K562 (cell line): ENCODE data around the gene ZSCAN22. TPM values are rescaled to one million over a fixed set of nuclear protein-coding genes. Genes with fewer than 3 reads are reported as not detected.

ENCODE experiments used
- ATAC-seq: fragments of 200-7000 bp; cut with Tn5 transposase; 3 replicates; pipeline ENCODE4 v1.9.1; 2020; ENCODE audit warnings: moderate library complexity
- BruUV-seq: library from RNA; stranded (reverse); fragments of 400-500 nt; replicated peaks from 2 replicates; lab custom pipeline; 2021; lab: Mats Ljungman, UMichigan
- CTCF ChIA-PET: fragments of 300-600 bp; formaldehyde crosslinking; extraction: SDS; loops from one replicate; lab custom pipeline; 2021; ENCODE audit warnings: low intra/inter-chr PET ratio; lab: Yijun Ruan, JAX
- POLR2A ChIA-PET: fragments of 300-600, 350-650 bp; sonication (Branson Sonifier 250); formaldehyde crosslinking; extraction: SDS; loops from one replicate; lab custom pipeline; 2021; ENCODE audit warnings: antibody characterized with exemption, inconsistent platforms; lab: Yijun Ruan, JAX
- DNase-seq, 4 experiments: peaks; one replicate each; pipeline versions ENCODE4 v3.0.0 to v3.0.0-alpha.2; 2011 to 2018; ENCODE audit warnings: low spot score in 3 of 4, mixed read lengths in 3 of 4; ENCODE audit errors: extremely low read depth in 1 of 4
- FAIRE-seq: peaks from 2 replicates; lab custom pipeline; 2011; peaks lifted over from hg19 to GRCh38; lab: Jason Lieb, UNC
- H2AFZ ChIP-seq: 2 replicates; pipeline ENCODE4 v1.6.0; 2011; ENCODE audit warnings: low read depth, low read length, control low read depth, inconsistent platforms
- H3K27ac ChIP-seq: fragments of 200-600 bp; 3 replicates; pipeline ENCODE4 v1.8.0; 2011; ENCODE audit warnings: low read depth, mild to moderate bottlenecking, control low read depth, inconsistent platforms, low read length, moderate library complexity, mixed read lengths; ENCODE audit errors: extremely low read depth
- H3K27me3 ChIP-seq, 2 experiments: fragments of 300-600 bp in 1 of 2; 2 replicates in 1 of 2; 3 replicates in 1 of 2; pipeline versions ENCODE4 v1.6.0 to v1.8.0; 2011; ENCODE audit warnings: inconsistent platforms in 2 of 2, low read length in 2 of 2, mild to moderate bottlenecking in 1 of 2, mixed read lengths in 1 of 2, moderate library complexity in 1 of 2; ENCODE audit not compliant: control insufficient read depth in 2 of 2, insufficient read depth in 2 of 2
- H3K36me3 ChIP-seq: fragments of 300-600 bp; 3 replicates; pipeline ENCODE4 v1.8.0; 2011; ENCODE audit warnings: mild to moderate bottlenecking, low read length, inconsistent platforms; ENCODE audit not compliant: control insufficient read depth, insufficient read depth
- H3K4me1 ChIP-seq, 2 experiments: fragments of 200-600 bp in 1 of 2; replicated peaks in 1 of 2; 2 replicates in 1 of 2; 3 replicates in 1 of 2; pipeline versions ENCODE4 v1.5.1 to v1.8.0; 2011; ENCODE audit warnings: inconsistent platforms in 2 of 2, low read length in 2 of 2, mild to moderate bottlenecking in 1 of 2, mixed read lengths in 1 of 2, moderate library complexity in 1 of 2; ENCODE audit not compliant: control insufficient read depth in 2 of 2, insufficient read depth in 2 of 2
- H3K4me2 ChIP-seq: 2 replicates; pipeline ENCODE4 v1.6.1; 2011; ENCODE audit warnings: low read length, control low read depth, inconsistent platforms, mixed read lengths; ENCODE audit not compliant: insufficient read depth
- H3K4me3 ChIP-seq: fragments of 200-600 bp; sonication (generic), shearing (Covaris generic); 2 replicates; pipeline ENCODE4 v1.5.1; 2016; ENCODE audit warnings: control low read depth, inconsistent platforms
- H3K79me2 ChIP-seq: fragments of 200-600 bp; 3 replicates; pipeline ENCODE4 v1.8.0; 2011; ENCODE audit warnings: low read length, inconsistent platforms; ENCODE audit not compliant: control insufficient read depth, insufficient read depth
- H3K9ac ChIP-seq, 2 experiments: 2 replicates each; pipeline versions ENCODE4 v1.6.0 to v1.6.1; 2011; ENCODE audit warnings: low read depth in 2 of 2, low read length in 2 of 2, control low read depth in 1 of 2, inconsistent platforms in 1 of 2, mild to moderate bottlenecking in 1 of 2, mixed read lengths in 1 of 2; ENCODE audit not compliant: insufficient read depth in 1 of 2
- H3K9me1 ChIP-seq: one replicate; pipeline ENCODE4 v1.6.0; 2011; ENCODE audit warnings: inconsistent platforms, mild to moderate bottlenecking, low read length, moderate library complexity; ENCODE audit not compliant: control insufficient read depth, insufficient read depth
- H3K9me3 ChIP-seq: replicated peaks from 2 replicates; pipeline ENCODE4 v1.5.1; 2011; ENCODE audit warnings: low read depth, low read length, inconsistent platforms; ENCODE audit not compliant: control insufficient read depth, insufficient read depth
- H4K20me1 ChIP-seq: replicated peaks from 2 replicates; pipeline ENCODE4 v1.6.1; 2011; ENCODE audit warnings: low read length, inconsistent platforms, mixed read lengths; ENCODE audit not compliant: control insufficient read depth, insufficient read depth
- CEBPB ChIP-seq: fragments of 450-650 bp; IDR thresholded peaks from 2 replicates; pipeline ENCODE4 v1.6.1; 2016; ENCODE audit warnings: missing genetic modification characterization, missing compliant biosample characterization
- DNMT1 ChIP-seq: fragments of 450-650 bp; IDR thresholded peaks from 2 replicates; pipeline ENCODE4 v1.6.1; 2016; ENCODE audit warnings: antibody characterized with exemption, mild to moderate bottlenecking
- NR1H2 ChIP-seq: sonication (generic); formaldehyde crosslinking; IDR thresholded peaks from 2 replicates; pipeline ENCODE4 v1.4.0; 2020; ENCODE audit warnings: mild to moderate bottlenecking, missing genetic modification reagents
- STAG1 ChIP-seq: sonication (generic); formaldehyde crosslinking; IDR thresholded peaks from 2 replicates; pipeline ENCODE4 v1.5.0; 2020; ENCODE audit warnings: missing genetic modification reagents, borderline replicate concordance
- ZNF444 ChIP-seq: fragments of 250-450 bp; sonication (Bioruptor Pico); IDR thresholded peaks from 2 replicates; pipeline ENCODE4 v1.4.0; 2020; ENCODE audit warnings: mild to moderate bottlenecking, moderate library complexity
- WGBS: fragments of 100-300 bp; shearing (Covaris generic); methylation state at CpG from one replicate; pipeline ENCODE4 v1.1.6; 2016; ENCODE audit warnings: low coverage, mixed read lengths; ENCODE audit not compliant: insufficient coverage; ENCODE audit errors: missing lambda C conversion rate; 5-methylcytosine and 5-hydroxymethylcytosine counted together
- in situ Hi-C: fragments of 300-500 bp; cut with MboI; formaldehyde crosslinking; loops from 4 replicates; pipeline ENCODE4 v1.15.0; 2018; ENCODE audit warnings: inconsistent platforms, mixed read lengths
- intact Hi-C: fragments of 100-400 bp; cut with micrococcal nuclease; formaldehyde crosslinking; loops from 2 replicates; pipeline ENCODE4 v1.14.2; 2022
- polyA plus RNA-seq, 8 experiments: library from polyadenylated mRNA; depleted of rRNA in 4 of 8; stranded (reverse) in 5 of 8; unstranded in 3 of 8; fragments of >200 nt; fragmentation: Nextera tagmentation in 2 of 8; fragmentation: Illumina TruSeq in 1 of 8; extraction: Ambion mirVana in 2 of 8; extraction: Trizol in 1 of 8; gene quantifications; 2 replicates each; pipeline versions ENCODE4 v1.2.1 to v1.2.3, GENCODE V29; 2011 to 2014; ENCODE audit warnings: inconsistent platforms in 1 of 8, missing spikeins in 1 of 8
- total RNA-seq, 7 experiments: library from RNA; depleted of rRNA in 6 of 7; stranded (reverse); fragments of >200 nt in 6 of 7; fragmentation: Illumina TruSeq in 2 of 7; extraction: Trizol in 2 of 7; gene quantifications; 2 replicates each; pipeline versions ENCODE4 v1.2.1 to v1.2.3, GENCODE V29; 2011 to 2021; ENCODE audit warnings: low replicate concordance in 1 of 7

ZSCAN22 gene
- total and polyA plus RNA-seq, 9 of the 15 experiments (the other 6 are each of a cell fraction or from before 2014, with no cell fraction given) = 0.98 to 5.3 (median 3.0) TPM

DNA sequence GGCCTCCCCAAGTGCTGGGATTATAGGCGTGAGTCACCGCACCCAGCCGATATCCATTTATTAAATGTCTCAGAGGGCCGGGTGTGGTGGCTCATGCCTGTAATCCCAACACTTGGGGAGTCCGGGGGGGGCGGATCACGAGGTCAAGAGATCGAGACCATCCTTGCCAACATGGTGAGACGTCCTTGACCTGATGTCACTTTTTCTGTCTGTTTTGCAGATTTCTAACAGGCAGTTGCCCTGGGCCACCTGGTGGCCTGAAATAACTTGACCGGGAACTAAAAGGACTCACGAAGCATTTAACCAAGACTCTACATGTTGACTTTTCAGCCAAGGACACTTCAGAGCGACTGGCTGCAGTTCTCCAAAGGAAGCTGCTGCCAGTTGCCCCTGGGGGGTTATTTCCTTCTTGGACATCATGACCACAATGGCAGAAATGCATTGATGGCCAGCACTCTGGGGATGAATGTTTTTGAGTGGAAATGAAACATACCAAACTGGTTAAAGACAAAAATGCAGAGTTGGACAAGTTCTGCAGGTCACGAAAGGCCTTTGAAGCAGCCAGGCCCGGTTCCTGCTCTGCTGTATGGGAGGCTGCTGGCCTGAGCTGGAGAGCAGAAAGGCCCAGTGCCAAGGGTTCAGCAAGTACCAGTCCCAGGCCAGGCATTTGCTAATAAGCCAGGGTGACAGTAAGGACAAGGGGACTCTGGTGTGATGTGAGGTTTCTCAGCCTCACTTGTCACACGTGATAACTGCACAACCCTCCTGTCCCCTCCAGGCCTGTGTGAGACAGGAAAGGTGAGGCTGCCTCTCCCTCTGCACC lies 45.7 kb downstream of the ZSCAN22 start (continued):
- no peak for TF ChIP-seq ZNF444
- no peak for TF ChIP-seq STAG1 (CRISPR knock-in tag)
- TF ChIP-seq DNMT1 = no peak
- TF ChIP-seq, all 486 proteins: peak for 3

DNA sequence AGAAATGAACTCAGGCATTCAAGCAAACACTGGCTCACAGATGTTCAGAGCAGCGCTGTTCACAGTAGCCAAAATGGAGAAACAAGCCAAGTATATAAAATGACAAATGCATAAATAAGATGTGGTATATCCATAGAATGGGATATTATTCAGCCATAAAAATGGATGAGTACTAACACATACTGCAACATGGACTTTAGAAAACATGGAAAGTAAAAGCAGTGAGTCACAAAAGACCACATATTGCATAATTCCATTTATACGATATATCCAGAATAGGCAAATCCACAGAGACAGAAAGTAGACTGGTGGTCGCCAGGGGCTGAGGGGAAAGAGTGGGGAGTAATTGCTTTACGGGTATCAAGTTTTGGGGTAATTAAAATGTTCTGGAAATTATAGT lies 47.4 kb downstream of the ZSCAN22 start:
- no peak for ATAC-seq
- CTCF ChIA-PET = no interaction called here
- H3K36me3 ChIP-seq = no peaks in the 10 kb centered on the region

More for the DNA sequence above, 47.4 kb downstream of the ZSCAN22 start:
- TF ChIP-seq CEBPB = peak; percentile 50; the same call in 1 of the 2 replicates
- no peak for TF ChIP-seq NR1H2
- Histone ChIP-seq H4K20me1 (no peaks in the 10 kb centered on the region), H2AFZ (no peak overlapping the region), H3K79me2 (no peaks in the 10 kb centered on the region), H3K9ac (no peak overlapping the region), H3K4me3 (no peak overlapping the region), H3K4me1 (peaks cover 3 to 11% of the 10 kb centered on the region in 2 experiments; a peak in 3 of 5 replicates), H3K27me3 (no peaks in the 10 kb centered on the region), H3K9me3 (no peaks in the 10 kb centered on the region), H3K27ac (no peak overlapping the region), H3K4me2 (no peak overlapping the region), H3K9me1 (no peaks in the 10 kb centered on the region)
- WGBS = 53% methylated on average over 4 of the region's 4 CpGs
- no TSS peak for BruUV-seq
- DNase-seq (no peak), FAIRE-seq (no peak)
- POLR2A ChIA-PET = interaction anchor here (0.6 to 1.1 kb wide), 2 partner anchors 11 to 35 kb away, joined by 4 to 5 read pairs; partner anchors contain the start of gene ZNF497
- in situ Hi-C loops = no loop called here
- intact Hi-C loops = no loop called here
